Caco-2 (cell line): ENCODE measurements around the gene HEATR5A. TPM values are rescaled to one million over a fixed set of nuclear protein-coding genes. Genes with fewer than 3 reads are reported as not detected.

Source experiments
- BruUV-seq: library from RNA; stranded (reverse); fragments of 400-500 nt; replicated peaks from 2 replicates; lab custom pipeline; 2021; lab: Mats Ljungman, UMichigan
- CTCF ChIA-PET: fragments of 300-600 bp; sonication (Branson Sonifier 250); formaldehyde crosslinking; loops from one replicate; lab custom pipeline; 2022; ENCODE audit warnings: antibody characterized with exemption; lab: Charles Lee
- POLR2A ChIA-PET: fragments of 300-600 bp; sonication (Branson Sonifier 250); formaldehyde crosslinking; loops from one replicate; lab custom pipeline; 2022; ENCODE audit warnings: antibody characterized with exemption; lab: Charles Lee
- DNase-seq, 2 experiments: peaks; one replicate each; pipeline versions ENCODE4 v3.0.0 to v3.0.0-alpha.2; 2020 to 2022
- H3K27me3 ChIP-seq: replicated peaks from 2 replicates; pipeline ENCODE4 v1.6.0; 2011; ENCODE audit warnings: low read length; ENCODE audit not compliant: control insufficient read depth, insufficient read depth
- H3K36me3 ChIP-seq: 2 replicates; pipeline ENCODE4 v1.5.1; 2011; ENCODE audit warnings: low read length; ENCODE audit not compliant: control insufficient read depth, insufficient read depth
- H3K4me1 ChIP-seq: fragments of 250-450 bp; sonication (Bioruptor Pico); 2 replicates; pipeline ENCODE4 v1.5.1; 2020; ENCODE audit warnings: mild to moderate bottlenecking
- H3K4me3 ChIP-seq: 2 replicates; pipeline ENCODE4 v1.5.1; 2011; ENCODE audit warnings: low read depth, mild to moderate bottlenecking, control low read depth, low read length
- H3K9me3 ChIP-seq: fragments of 250-450 bp; sonication (Bioruptor Pico); 2 replicates; pipeline ENCODE4 v1.5.1; 2020; ENCODE audit warnings: mild to moderate bottlenecking, moderate library complexity
- H3K27ac Mint-ChIP-seq: one replicate; pipeline ENCODE4 v1.8.0; 2022; ENCODE audit warnings: mixed read lengths; ENCODE audit not compliant: unreplicated experiment
- H3K27me3 Mint-ChIP-seq: one replicate; pipeline ENCODE4 v1.8.0; 2022; ENCODE audit warnings: mixed read lengths; ENCODE audit not compliant: insufficient read depth, unreplicated experiment
- H3K36me3 Mint-ChIP-seq: one replicate; pipeline ENCODE4 v1.8.0; 2022; ENCODE audit warnings: mild to moderate bottlenecking, mixed read lengths; ENCODE audit not compliant: insufficient read depth, unreplicated experiment
- H3K4me1 Mint-ChIP-seq: one replicate; pipeline ENCODE4 v1.8.0; 2022; ENCODE audit warnings: low read depth, mixed read lengths; ENCODE audit not compliant: unreplicated experiment
- H3K4me3 Mint-ChIP-seq: one replicate; pipeline ENCODE4 v1.8.0; 2022; ENCODE audit warnings: mild to moderate bottlenecking, moderate library complexity, mixed read lengths; ENCODE audit not compliant: unreplicated experiment
- H3K9me3 Mint-ChIP-seq: one replicate; pipeline ENCODE4 v1.8.0; 2022; ENCODE audit warnings: mixed read lengths; ENCODE audit not compliant: unreplicated experiment
- CTCF ChIP-seq, 2 experiments: fragments of 200-600 bp in 1 of 2; IDR thresholded peaks; 1 replicate in 1 of 2; 2 replicates in 1 of 2; pipeline versions ENCODE4 v1.5.1 to v1.8.0; 2011 to 2022; ENCODE audit warnings: antibody characterized with exemption in 1 of 2, control low read depth in 1 of 2, inconsistent platforms in 1 of 2, low read depth in 1 of 2, low read length in 1 of 2, mild to moderate bottlenecking in 1 of 2, moderate library complexity in 1 of 2; ENCODE audit not compliant: insufficient read depth in 1 of 2, severe bottlenecking in 1 of 2, unreplicated experiment in 1 of 2
- intact Hi-C: fragments of 100-400 bp; cut with micrococcal nuclease; formaldehyde crosslinking; loops from one replicate; pipeline ENCODE4 v1.10.0; 2022; ENCODE audit not compliant: unreplicated experiment
- total RNA-seq: library from RNA; stranded (reverse); gene quantifications from 2 replicates; pipeline ENCODE4 v1.2.3, GENCODE V29; 2022

Gene HEATR5A
- total RNA-seq, 1 experiment from 2014 or later: 55.6 TPM

- BruUV-seq: no TSS peak
- H3K36me3 ChIP-seq: no peaks in the 10 kb centered on the region
- H3K4me1 ChIP-seq: no peaks in the 10 kb centered on the region
- no peak overlapping the region for H3K4me3 ChIP-seq
- H3K9me3 Mint-ChIP-seq: no peaks in the 10 kb centered on the region
- H3K9me3 ChIP-seq: no peaks in the 10 kb centered on the region
- no peak overlapping the region for H3K27ac Mint-ChIP-seq
- CTCF ChIA-PET: no interaction called here
- no peak for DNase-seq
- no peaks in the 10 kb centered on the region for H3K27me3 ChIP-seq
- POLR2A ChIA-PET: no interaction called here
- TF ChIP-seq CTCF (IDR thresholded peaks at IDR 0.05; ENCODE audit: insufficient read depth in 1 of 2, low read depth in 1 of 2, low read length in 1 of 2, severe bottlenecking in 1 of 2, unreplicated experiment in 1 of 2): no peak
- no peaks in the 10 kb centered on the region for H3K4me1 Mint-ChIP-seq
- H3K36me3 Mint-ChIP-seq: no peaks in the 10 kb centered on the region
- H3K27me3 Mint-ChIP-seq: no peaks in the 10 kb centered on the region
- no peak overlapping the region for H3K4me3 Mint-ChIP-seq
- intact Hi-C loops: loop anchor here (1.0 kb wide), 1 partner anchor 60 kb away; no protein-coding TSS in a partner anchor
Measured at GRCh38 chr14:31389946-31390345, 30.4 kb downstream of the HEATR5A start.

DNA sequence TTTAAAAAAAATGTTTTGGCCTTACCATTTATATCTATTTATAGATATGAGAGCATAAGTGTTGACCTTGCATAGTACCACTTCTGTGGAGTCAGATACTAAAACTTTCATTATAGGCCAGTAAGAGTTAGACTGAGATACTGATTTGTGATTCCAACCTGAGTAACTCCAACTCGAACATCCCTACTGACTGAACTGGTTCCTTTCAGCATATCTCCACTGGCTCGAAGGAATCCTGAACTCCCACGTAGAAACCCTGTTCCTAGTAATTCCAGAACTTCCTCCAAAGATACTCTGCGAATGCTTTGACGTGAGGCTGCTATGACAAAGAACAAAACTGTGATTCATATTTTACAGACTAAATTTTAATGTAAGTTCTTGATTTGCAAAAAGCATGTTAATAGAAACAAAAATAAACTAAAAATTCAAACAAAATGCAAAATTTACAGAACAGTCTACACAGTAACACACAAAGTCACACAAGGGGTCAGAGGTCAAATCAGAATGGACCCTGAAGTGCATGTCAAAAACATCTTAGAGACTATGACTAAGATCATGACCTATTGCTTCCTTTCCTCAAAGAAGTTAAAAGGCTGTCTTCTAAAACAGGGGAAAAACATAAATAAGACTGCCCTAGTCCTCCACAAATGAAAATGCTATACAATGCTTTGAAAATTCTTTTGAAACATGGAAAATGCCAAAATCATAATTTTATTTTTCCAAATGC lies 31.5 kb downstream of the HEATR5A start:
- no TSS peak for BruUV-seq
- no peaks in the 10 kb centered on the region for H3K9me3 ChIP-seq
- no peaks in the 10 kb centered on the region for H3K36me3 ChIP-seq
- H3K27ac Mint-ChIP-seq: no peak overlapping the region
- ChIA-PET CTCF (no interaction called here), POLR2A (no interaction called here)
- H3K27me3 Mint-ChIP-seq: no peaks in the 10 kb centered on the region
- H3K4me1 Mint-ChIP-seq: no peaks in the 10 kb centered on the region
- no peaks in the 10 kb centered on the region for H3K9me3 Mint-ChIP-seq
- H3K4me3 ChIP-seq: no peak overlapping the region
- H3K36me3 Mint-ChIP-seq: no peaks in the 10 kb centered on the region
- TF ChIP-seq CTCF (IDR thresholded peaks at IDR 0.05; ENCODE audit: insufficient read depth in 1 of 2, low read depth in 1 of 2, low read length in 1 of 2, severe bottlenecking in 1 of 2, unreplicated experiment in 1 of 2): no peak
- no peaks in the 10 kb centered on the region for H3K4me1 ChIP-seq
- intact Hi-C loops: loop anchor here (1.0 kb wide), 1 partner anchor 61 kb away; no protein-coding TSS in a partner anchor
- H3K4me3 Mint-ChIP-seq: no peak overlapping the region
- H3K27me3 ChIP-seq: no peaks in the 10 kb centered on the region
- no peak for DNase-seq

- ChIA-PET POLR2A (no interaction called here), CTCF (interaction anchor here (0.6 kb wide), 2 partner anchors 9 to 591 kb away, joined by 3 read pairs; no protein-coding TSS in a partner anchor)
- Histone ChIP-seq H3K4me3 (no peak overlapping the region), H3K9me3 (no peaks in the 10 kb centered on the region), H3K36me3 (no peaks in the 10 kb centered on the region), H3K27me3 (no peaks in the 10 kb centered on the region), H3K4me1 (no peaks in the 10 kb centered on the region)
- Mint-ChIP-seq H3K4me3 (no peak overlapping the region), H3K27ac (no peak overlapping the region), H3K9me3 (no peaks in the 10 kb centered on the region), H3K27me3 (no peaks in the 10 kb centered on the region), H3K4me1 (no peaks in the 10 kb centered on the region), H3K36me3 (peaks cover 6% of the 10 kb centered on the region)
- TF ChIP-seq CTCF (IDR thresholded peaks at IDR 0.05; ENCODE audit: insufficient read depth in 1 of 2, low read depth in 1 of 2, low read length in 1 of 2, severe bottlenecking in 1 of 2, unreplicated experiment in 1 of 2): no peak
- intact Hi-C loops: no loop called here
- DNase-seq: no peak
- BruUV-seq: no TSS peak
Measured at GRCh38 chr14:31387091-31387490, 33.3 kb downstream of the HEATR5A start.
